ENCODE data around the gene PLXNB1.

The PLXNB1 gene

GRCh38 chr3:48412375-48413001 is 17.4 kb downstream of the PLXNB1 start:
- no peaks in the 10 kb centered on the region for H3K27me3 ChIP-seq (ENCODE audit: control insufficient read depth, insufficient read depth, low read length)
- H3K9me3 ChIP-seq (ENCODE audit: control insufficient read depth, low read length), result no peaks in the 10 kb centered on the region
- H3K9ac ChIP-seq, result no peak overlapping the region
- H3K4me1 ChIP-seq, result no peaks in the 10 kb centered on the region
- no peak overlapping the region for H3K27ac ChIP-seq
- no peak overlapping the region for H3K4me2 ChIP-seq (ENCODE audit: low read length)
- no peak overlapping the region for H3K4me3 ChIP-seq (ENCODE audit: low read depth, low read length)
- H2AFZ ChIP-seq, result no peak overlapping the region
- no peak for TF ChIP-seq CTCF (IDR thresholded peaks at IDR 0.05)
- H3K36me3 ChIP-seq (ENCODE audit: control insufficient read depth, insufficient read depth, low read length), result no peaks in the 10 kb centered on the region
- H3K79me2 ChIP-seq, result no peaks in the 10 kb centered on the region

- no peaks in the 10 kb centered on the region for H3K79me2 ChIP-seq
- no peaks in the 10 kb centered on the region for H3K4me1 ChIP-seq
- TF ChIP-seq CTCF (IDR thresholded peaks at IDR 0.05), result no peak
- H3K4me2 ChIP-seq (ENCODE audit: low read length), result no peak overlapping the region
- H3K27me3 ChIP-seq (ENCODE audit: control insufficient read depth, insufficient read depth, low read length), result no peaks in the 10 kb centered on the region
- no peaks in the 10 kb centered on the region for H3K36me3 ChIP-seq (ENCODE audit: control insufficient read depth, insufficient read depth, low read length)
- no peak overlapping the region for H3K9ac ChIP-seq
- H3K4me3 ChIP-seq (ENCODE audit: low read depth, low read length), result no peak overlapping the region
- no peak overlapping the region for H3K27ac ChIP-seq
- H3K9me3 ChIP-seq (ENCODE audit: control insufficient read depth, low read length), result no peaks in the 10 kb centered on the region
- H2AFZ ChIP-seq, result no peak overlapping the region
Measured at GRCh38 chr3:48411606-48412374, 18.1 kb downstream of the PLXNB1 start.

- H3K27me3 ChIP-seq (ENCODE audit: control insufficient read depth, insufficient read depth, low read length), result no peaks in the 10 kb centered on the region
- TF ChIP-seq CTCF (IDR thresholded peaks at IDR 0.05), result no peak
- no peak overlapping the region for H2AFZ ChIP-seq
Measured at GRCh38 chr3:48411041-48411588, 18.8 kb downstream of the PLXNB1 start.

GRCh38 chr3:48410205-48411040 is 19.5 kb downstream of the PLXNB1 start:
- Histone ChIP-seq H3K79me2 (no peaks in the 10 kb centered on the region), H3K9me3 (ENCODE audit: control insufficient read depth, low read length) (no peaks in the 10 kb centered on the region), H2AFZ (no peak overlapping the region), H3K4me3 (ENCODE audit: low read depth, low read length) (no peak overlapping the region), H3K27ac (no peak overlapping the region), H3K9ac (no peak overlapping the region), H3K4me1 (no peaks in the 10 kb centered on the region), H3K4me2 (ENCODE audit: low read length) (no peak overlapping the region), H3K27me3 (ENCODE audit: control insufficient read depth, insufficient read depth, low read length) (no peaks in the 10 kb centered on the region), H3K36me3 (ENCODE audit: control insufficient read depth, insufficient read depth, low read length) (no peaks in the 10 kb centered on the region)
- no peak for TF ChIP-seq CTCF (IDR thresholded peaks at IDR 0.05)

More at GRCh38 chr3:48411041-48411588, 18.8 kb downstream of the PLXNB1 start:
- Histone ChIP-seq H3K4me2 (ENCODE audit: low read length) (no peak overlapping the region), H3K27ac (no peak overlapping the region), H3K9me3 (ENCODE audit: control insufficient read depth, low read length) (no peaks in the 10 kb centered on the region), H3K79me2 (no peaks in the 10 kb centered on the region), H3K36me3 (ENCODE audit: control insufficient read depth, insufficient read depth, low read length) (no peaks in the 10 kb centered on the region), H3K9ac (no peak overlapping the region), H3K4me1 (no peaks in the 10 kb centered on the region), H3K4me3 (ENCODE audit: low read depth, low read length) (no peak overlapping the region)

Data from parathyroid adenoma (tissue), 2 donors.